Measurements from ENCODE around the gene MEGF6. TPM values are rescaled to one million over a fixed set of nuclear protein-coding genes. Genes with fewer than 3 reads are reported as not detected.

The MEGF6 gene
- total and polyA plus RNA-seq, 2 of the 8 experiments (the other 6 are each of a cell fraction or from before 2014, with no cell fraction given) = 4.1 to 14.8 TPM

DNA sequence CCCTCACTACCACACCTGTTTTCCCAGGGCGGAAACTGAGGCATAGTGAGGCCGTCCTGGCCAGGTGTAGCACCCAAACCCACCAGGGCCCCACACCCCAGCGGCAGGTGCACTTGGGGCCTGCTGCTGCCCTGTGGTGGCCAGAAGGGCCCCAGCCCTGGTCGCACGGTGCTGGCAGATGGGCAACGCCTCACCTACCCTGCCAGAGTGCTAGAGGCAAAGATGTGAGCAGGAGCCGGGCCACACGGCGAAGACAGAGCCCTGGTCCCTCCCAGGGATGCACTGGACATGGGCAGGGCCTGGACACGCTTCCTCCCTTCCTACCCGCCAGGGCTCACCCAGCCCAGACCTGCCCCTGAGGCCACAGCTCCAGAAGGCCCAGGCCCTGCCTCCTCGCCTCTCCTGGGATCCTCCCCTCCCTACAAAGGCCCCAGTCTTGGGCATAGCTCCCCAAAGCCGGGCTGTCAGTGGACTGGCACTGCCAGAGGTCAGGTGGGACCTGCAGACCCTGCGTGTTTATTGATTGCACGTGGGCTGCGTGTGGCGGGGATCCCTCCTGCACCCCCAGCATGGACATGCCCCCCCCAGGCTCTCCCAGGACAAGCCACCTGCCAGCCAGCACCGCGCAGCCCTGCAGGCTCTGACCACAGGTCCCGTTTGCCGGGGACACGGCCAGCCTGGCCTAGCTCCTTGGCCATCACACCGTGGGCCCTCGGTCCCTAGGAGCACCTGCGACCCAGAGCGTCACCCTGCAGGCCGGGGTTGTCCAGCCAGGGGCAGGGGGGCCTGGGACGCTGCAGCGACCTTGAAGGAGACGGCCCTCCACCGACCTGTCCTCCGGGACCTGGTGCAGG lies 44.1 kb downstream of the MEGF6 start (continued):
- TF ChIP-seq RNF2 (IDR thresholded peaks at IDR 0.05; ENCODE audit: borderline replicate concordance, low read depth, low read length, missing control alignments, poor library complexity, severe bottlenecking) = no peak
- TF ChIP-seq SIX5 (IDR thresholded peaks at IDR 0.05; ENCODE audit: low read depth, low read length) = no peak
- no peak for TF ChIP-seq CBX5 (IDR thresholded peaks at IDR 0.05; ENCODE audit: low read depth, low read length)
- no peak for TF ChIP-seq TBP (IDR thresholded peaks at IDR 0.05; ENCODE audit: low read depth, low read length)
- no peak for TF ChIP-seq USF2 (IDR thresholded peaks at IDR 0.05; ENCODE audit: low read length)
- TF ChIP-seq KDM1A (IDR thresholded peaks at IDR 0.05; ENCODE audit: borderline replicate concordance, low read length) = no peak

Measured in H1 (cell line).